H1 (cell line): ENCODE results near the gene MPDU1. TPM values are rescaled to one million over a fixed set of nuclear protein-coding genes. Genes with fewer than 3 reads are reported as not detected.
A peak's percentile ranks its signal among the peaks of the same experiment; 100 is the strongest.

Source experiments
- ATF2 ChIP-seq: IDR thresholded peaks from 2 replicates; pipeline ENCODE4 v1.6.1; 2012; ENCODE audit warnings: low read length, inconsistent platforms
- CBX5 ChIP-seq: fragments of 300-800, 300-1000 bp; sonication (generic); IDR thresholded peaks from 2 replicates; pipeline ENCODE4 v1.7.1; 2016; ENCODE audit warnings: antibody characterized with exemption, low read length, low read depth
- HDAC6 ChIP-seq: IDR thresholded peaks from one replicate; pipeline ENCODE4 v1.7.1; 2012; ENCODE audit warnings: low read depth, mild to moderate bottlenecking, inconsistent platforms, low read length, moderate library complexity
- JUN ChIP-seq: IDR thresholded peaks from 2 replicates; pipeline ENCODE4 v1.6.1; 2011; ENCODE audit warnings: low read depth, mild to moderate bottlenecking, improper control_type of control experiment, low read length
- PHF8 ChIP-seq: fragments of 200-600 bp; sonication (generic); conservative IDR thresholded peaks from 2 replicates; pipeline ENCODE4 v1.7.1; 2012; ENCODE audit warnings: low read depth, mild to moderate bottlenecking, inconsistent platforms, low read length, moderate library complexity
- POLR2AphosphoS5 ChIP-seq: IDR thresholded peaks from 2 replicates; pipeline ENCODE4 v1.6.1; 2011; ENCODE audit warnings: low read depth, low read length
- RAD21 ChIP-seq, 2 experiments: IDR thresholded peaks in 1 of 2; conservative IDR thresholded peaks in 1 of 2; 2 replicates each; pipeline ENCODE4 v1.6.1; 2011; ENCODE audit warnings: low read depth in 2 of 2, low read length in 2 of 2, improper control_type of control experiment in 1 of 2, inconsistent platforms in 1 of 2, mild to moderate bottlenecking in 1 of 2, moderate library complexity in 1 of 2
- RBBP5 ChIP-seq: IDR thresholded peaks from 2 replicates; pipeline ENCODE4 v1.7.1; 2012; ENCODE audit warnings: low read depth, mild to moderate bottlenecking, inconsistent platforms, low read length, moderate library complexity, borderline replicate concordance
- SAP30 ChIP-seq: fragments of 300-600 bp; sonication (generic); IDR thresholded peaks from 2 replicates; pipeline ENCODE4 v1.7.1; 2012; ENCODE audit warnings: low read length, moderate library complexity, mild to moderate bottlenecking, inconsistent platforms; ENCODE audit not compliant: insufficient read depth, insufficient replicate concordance
- SP2 ChIP-seq: IDR thresholded peaks from 2 replicates; pipeline ENCODE4 v1.6.1; 2012; ENCODE audit warnings: mild to moderate bottlenecking, low read length, inconsistent platforms
- TAF1 ChIP-seq: IDR thresholded peaks from 2 replicates; pipeline ENCODE4 v1.6.1; 2011; ENCODE audit warnings: mild to moderate bottlenecking, low read depth, low read length
- TBP ChIP-seq: IDR thresholded peaks from 2 replicates; pipeline ENCODE4 v1.6.1; 2011; ENCODE audit warnings: low read depth, low read length, improper control_type of control experiment
- polyA plus RNA-seq, 7 experiments: library from polyadenylated mRNA; depleted of rRNA in 3 of 7; stranded (reverse) in 5 of 7; unstranded in 2 of 7; fragments of >200 nt in 5 of 7; fragments of 200-250 nt in 2 of 7; gene quantifications; 1 replicate in 5 of 7; 2 replicates in 1 of 7; 4 replicates in 1 of 7; pipeline versions ENCODE4 v1.2.1 to v1.2.3, GENCODE V29; 2011 to 2013; ENCODE audit warnings: missing spikeins in 2 of 7, mixed read lengths in 2 of 7
- total RNA-seq: library from RNA; stranded (reverse); fragmentation: NEBNext Ultra II Directional; extraction: Animal tissue kit (Norgen Biotek cat#: 25700); gene quantifications from 2 replicates; pipeline ENCODE4 v1.2.1, GENCODE V29; 2021

MPDU1 gene
- total and polyA plus RNA-seq, 2 of the 8 experiments (the other 6 are each of a cell fraction or from before 2014, with no cell fraction given), result 63.2 to 142 TPM

- TF ChIP-seq CBX5 (no peak), HDAC6 (no peak), RBBP5 (0 out of 2 replicates have a peak, but pooled peaks have one; percentile 9), TBP (peak; percentile 62; the same call in 1 of the 2 replicates), SP2 (no peak), RAD21 (IDR thresholded peaks at IDR 0.05 in 1 of 2, conservative IDR thresholded peaks at IDR 0.05 in 1 of 2; ENCODE audit: low read depth in 2 of 2, low read length in 2 of 2) (peak; percentile 21 to 53; a peak in 3 of 4 replicates), TAF1 (peak; percentile 66; the same call in 1 of the 2 replicates), SAP30 (peak; percentile 35), POLR2AphosphoS5 (peak; percentile 39; the same call in 1 of the 2 replicates), JUN (no peak), PHF8 (no peak), ATF2 (0 out of 2 replicates have a peak, but pooled peaks have one; percentile 54)
- TF ChIP-seq, all 59 proteins: peak for 11
Measured at GRCh38 chr17:7560172-7561027, 23.3 kb upstream of the MPDU1 start (continued).
